ENCODE data around the gene HLA-E.
"Not testable (repeated sequence)": the region's sequence is repeated elsewhere in the genome, so short reads cannot be mapped to it uniquely, and the experiment has no call there.

Gene HLA-E

DNA sequence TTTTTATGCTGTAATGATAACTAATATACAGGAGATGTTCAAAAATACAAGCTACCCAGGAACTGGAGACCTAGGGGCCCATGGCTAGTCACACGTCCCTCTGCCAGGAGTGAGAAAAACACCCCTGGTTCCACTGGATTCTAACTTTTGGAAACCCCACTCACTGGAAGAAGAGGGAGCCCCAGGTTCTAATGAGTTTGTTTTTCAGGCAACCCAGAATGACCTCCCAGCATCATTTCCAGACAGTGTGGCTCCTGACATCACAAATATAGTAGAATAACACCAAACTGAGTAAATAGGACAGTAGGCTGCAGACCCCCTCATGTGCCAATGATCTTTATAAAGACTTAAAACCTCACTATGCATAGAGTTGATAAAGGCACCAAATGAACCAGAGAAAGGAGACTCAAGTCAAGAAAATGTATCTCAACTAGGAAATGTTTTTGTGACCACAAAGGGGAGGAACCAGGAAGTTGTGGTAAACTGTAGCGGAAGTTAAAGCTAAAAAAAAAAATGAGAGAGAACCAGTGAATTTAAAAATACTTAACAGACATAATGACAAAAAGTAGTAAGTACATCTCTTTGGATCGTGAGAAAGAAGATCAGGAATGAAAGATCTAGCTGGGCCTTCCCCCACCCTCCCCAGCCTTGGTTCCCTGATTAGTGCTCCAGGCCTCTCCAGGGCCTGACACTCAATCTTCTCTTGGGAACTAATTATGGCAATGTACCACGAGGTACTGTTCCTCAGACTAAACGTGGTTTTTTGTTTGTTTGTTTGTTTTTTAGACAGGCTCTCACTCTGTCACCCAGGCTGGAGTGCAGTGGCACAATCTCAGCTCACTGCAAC lies 19.8 kb downstream of the HLA-E start:
- peak; percentile 74 for DNase-seq

DNA sequence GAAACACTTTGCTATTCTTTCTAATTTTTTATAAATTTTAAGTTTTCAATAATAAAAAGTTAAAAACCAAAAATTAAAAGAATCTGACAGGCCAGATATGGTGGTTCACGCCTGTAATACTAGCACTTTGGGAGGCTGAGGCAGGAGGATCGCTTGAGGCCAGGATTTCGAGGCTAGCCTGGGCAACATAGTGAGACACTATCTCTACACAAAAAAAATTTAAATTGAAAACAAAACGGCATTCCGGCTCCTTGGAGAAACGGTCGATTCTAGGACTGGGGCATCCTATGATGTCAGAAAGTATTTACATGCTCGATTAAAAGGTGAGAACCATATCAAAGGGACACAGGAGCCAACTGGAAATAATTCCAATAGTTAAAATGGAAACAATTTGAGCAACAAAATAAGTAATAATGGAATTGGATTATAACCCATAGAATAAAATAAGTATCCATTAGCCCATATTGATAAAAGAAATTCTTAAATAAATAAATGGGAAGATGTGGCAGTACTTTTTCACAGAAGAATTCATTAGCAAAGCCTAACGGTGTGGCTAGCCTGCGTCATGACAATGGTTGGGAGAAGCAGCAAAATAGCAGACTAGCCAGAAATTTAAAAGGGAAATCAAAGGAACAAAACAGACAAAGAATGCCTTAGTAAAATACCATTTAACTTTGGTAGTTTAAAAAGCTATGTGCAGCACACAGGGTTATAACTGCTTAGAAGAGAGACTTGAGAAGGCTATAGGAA lies 21.3 kb downstream of the HLA-E start:
- DNase-seq, result peak; percentile 49

DNA sequence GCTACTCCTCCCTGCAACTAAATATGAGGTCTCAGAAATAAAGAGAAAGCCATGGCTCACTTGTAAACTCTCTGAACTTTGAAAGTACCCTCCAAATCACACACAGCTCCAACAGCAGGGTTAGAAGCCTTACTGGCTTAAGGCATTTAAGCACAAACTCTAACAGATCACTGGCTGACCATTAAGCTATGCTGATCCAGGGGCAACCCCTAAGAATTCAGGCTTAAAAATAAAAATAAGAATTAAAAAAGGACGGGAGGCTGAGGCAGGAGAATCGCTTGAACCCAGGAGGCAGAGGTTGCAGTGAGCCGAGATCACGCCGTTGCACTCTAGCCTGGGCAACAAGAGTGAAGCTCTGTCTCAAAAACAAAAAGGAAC lies 21.8 kb downstream of the HLA-E start:
- no peak for DNase-seq

DNA sequence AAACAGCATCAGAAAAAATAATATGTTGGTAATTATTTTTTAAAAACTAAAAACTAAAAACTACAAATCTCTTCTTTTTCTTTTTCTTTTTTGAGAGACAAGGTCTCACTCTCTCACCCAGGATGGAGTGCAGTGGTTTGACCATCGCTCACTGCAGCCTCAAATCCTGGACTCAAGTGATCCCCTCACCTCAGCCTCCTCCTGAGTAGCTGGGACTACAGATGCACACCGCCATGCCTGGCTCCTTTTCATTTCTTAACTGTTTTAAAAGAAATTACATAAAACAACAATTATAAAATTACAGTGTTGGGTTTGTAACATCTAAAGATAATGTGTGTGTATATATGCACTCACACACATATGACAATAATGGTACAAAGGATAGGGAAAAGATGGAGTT lies 24.1 kb downstream of the HLA-E start:
- no peak for DNase-seq

DNA sequence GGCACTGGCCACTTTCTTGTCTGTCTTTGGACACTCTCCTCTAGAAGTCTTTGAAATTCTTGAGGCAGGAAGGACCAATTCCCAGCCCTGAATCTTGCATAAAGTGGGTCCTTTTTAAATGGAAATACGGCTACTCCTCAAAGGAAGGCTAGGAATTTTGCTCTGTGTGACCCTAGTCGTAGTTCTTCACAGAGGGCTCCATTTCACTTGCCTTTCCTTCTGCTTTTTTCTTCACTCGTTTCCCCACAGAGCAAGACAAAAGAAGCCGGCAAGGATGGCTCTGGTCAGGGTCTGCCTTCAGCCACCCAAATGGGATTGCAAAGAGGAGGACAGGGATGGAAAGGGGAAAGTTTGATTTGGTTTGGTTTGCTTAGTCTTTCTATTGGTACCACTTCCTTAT lies 25.8 kb downstream of the HLA-E start:
- DNase-seq, result no peak

DNA sequence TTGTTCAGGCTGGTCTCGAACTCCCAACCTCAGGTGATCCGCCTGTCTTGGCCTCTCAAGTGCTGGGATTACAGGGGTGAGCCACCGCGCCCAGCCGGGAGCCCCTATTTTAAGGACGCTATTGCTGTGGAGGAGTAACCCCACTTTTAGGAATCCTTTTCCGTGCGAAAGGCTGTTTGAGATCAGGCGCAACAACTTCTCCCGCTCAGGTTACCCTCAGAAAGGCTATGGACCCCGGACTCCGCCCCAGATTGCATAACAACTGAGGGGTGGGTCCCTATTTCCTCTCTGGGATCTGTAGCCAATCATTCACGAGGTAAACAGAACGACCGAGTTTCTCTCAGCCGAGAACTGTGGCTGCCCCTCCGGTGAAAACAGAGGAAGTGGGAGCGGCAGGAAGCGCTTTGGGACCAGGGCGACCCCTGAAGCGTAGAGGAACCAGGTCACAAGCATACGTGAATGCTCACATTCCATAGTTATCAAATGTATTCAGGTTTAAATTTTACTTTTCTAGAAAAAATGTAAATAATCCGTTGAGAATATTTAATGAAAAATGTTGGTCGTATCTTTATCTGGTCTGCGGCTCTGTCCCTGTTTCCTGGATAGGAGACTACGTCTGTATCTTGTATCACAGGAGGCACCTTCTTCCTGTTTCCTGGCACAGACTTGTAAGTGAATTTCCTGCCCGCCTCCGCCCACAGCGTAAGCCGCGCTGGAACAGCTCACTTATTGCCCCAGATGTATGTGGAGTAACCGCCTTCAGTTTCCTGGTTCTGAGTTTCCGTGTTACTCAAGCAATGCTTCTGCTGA lies 26.8 kb downstream of the HLA-E start:
- peak; percentile 96 for DNase-seq

DNA sequence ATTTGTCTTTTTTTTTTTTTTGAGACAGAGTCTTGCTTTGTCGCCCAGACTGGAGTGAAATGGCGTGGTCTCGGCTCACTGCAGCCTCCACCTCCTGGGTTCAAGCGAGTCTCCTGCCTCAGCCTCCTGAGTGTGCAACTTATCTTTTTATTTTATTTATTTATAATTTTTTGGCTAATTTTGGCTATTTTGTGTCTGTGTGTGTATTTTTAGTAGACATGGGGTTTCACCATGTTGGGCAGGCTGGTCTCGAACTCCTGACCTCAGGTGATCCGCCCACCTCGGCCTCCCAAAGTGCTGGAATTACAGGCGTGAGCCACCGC lies 27.4 kb downstream of the HLA-E start:
- not testable (repeated sequence) for DNase-seq

DNA sequence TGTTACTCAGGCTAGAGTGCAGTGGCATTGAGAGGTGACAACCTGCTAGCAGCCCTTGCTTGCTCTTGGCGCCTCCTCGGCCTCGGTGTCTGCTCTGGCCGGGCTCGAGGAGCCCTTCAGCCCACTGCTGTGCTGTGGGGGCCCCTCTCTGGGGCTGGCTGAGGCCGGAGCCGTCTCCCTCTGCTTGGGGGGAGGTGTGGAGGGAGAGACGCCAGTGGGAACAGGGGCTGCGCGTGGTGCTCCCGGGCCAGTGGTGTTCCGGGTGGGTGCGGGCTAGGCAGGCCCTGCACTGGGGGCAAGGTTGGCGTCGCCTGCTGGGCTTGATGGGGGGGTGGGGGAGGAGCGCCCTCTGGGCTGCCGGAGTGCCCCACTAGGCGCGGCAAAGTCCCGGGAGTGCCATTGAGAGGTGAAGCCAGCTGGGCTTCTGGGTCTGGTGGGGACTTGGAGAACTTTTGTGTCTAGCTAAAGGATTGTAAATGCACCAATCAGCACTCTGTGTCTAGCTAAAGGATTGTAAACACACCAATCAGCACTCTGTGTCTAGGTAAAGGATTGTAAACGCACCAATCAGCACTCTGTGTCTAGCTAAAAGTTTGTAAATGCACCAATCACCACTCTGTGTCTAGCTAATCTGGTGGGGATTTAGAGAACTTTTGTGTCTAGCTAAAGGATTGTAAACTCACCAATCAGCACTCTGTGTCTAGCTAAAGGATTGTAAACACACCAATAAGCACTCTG lies 28.6 kb downstream of the HLA-E start:
- not testable (repeated sequence) for DNase-seq

DNA sequence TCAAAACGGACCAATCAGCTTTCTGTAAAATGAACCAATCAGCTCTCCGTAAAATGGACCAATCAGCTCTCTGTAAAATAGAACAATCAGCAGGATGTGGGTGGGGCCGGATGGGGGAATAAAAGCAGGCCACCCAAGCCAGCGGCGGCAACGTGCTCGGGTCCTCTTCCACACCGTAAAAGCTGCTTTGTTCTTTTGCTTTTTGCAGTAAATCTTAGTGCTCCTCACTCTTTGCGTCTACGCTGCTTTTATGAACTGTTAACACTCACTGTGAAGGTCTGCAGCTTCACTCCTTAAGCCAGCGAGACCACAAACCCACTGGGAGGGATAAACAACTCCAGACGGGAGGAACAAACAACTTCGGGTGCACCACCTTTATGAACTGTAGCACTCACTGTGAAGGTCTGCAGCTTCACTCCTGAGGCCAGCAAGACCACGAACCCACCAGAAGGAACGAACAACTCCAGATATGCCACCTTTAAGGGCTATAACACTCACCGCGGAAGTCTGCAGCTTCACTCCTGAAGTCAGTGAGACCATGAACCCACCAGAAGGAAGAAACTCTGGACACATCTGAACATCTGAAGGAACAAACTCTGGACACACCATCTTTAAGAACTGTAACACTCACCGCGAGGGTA lies 29.3 kb downstream of the HLA-E start:
- not testable (repeated sequence) for DNase-seq

DNA sequence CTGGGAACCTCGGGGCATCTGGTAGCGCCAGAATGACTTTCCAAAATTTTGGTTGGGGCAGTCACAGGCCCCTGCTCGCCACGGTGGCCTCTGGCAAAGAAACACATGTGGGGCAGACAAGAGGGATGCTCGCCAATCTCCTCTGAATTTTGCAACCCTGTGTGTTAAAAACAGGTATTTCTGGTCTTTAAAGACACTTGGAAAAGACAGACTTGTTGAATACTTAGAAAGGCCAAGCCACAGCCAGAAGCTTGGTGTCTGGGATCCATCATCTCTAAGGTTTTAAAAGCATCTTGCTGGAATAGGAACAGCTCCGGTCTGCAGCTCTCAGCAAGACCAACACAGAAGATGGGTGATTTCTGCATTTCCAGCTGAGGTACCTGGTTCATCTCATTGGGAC lies 31.2 kb downstream of the HLA-E start:
- no peak for DNase-seq

DNA sequence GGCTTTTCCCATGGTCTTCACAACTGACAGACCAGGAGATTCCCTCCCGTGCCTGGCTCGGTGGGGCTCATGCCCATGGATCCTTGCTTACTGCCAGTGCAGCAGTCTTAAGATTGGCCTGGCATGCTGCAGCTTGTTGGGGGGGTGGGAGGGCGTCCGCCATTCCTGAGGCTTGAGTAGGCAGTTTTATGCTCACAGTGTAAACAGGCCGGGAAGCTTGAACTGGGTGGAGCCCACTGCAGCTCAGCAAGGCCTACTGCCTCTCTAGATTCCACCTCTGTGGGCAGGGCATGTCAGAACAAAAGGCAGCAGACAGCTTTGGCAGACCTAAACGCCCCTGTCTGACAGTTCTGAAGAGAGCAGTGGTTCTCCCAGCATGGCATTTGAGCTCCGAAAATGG lies 31.8 kb downstream of the HLA-E start:
- not testable (repeated sequence) for DNase-seq

DNA sequence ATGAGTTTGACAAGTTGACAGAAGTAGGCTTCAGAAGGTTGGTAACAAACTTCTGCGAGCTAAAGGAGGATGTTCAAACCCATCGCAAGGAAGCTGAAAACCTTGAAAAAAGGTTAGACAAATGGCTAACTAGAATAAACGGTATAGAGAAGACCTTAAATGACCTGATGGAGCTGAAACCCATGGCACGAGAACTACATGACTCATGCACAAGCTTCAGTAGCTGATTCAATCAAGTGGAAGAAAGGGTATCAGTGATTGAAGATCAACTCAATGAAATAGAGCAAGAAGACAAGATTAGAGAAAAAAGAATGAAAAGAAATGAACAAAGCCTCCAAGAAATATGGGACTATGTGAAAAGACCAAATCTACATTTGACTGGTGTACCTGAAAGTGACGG lies 32.6 kb downstream of the HLA-E start:
- not testable (repeated sequence) for DNase-seq

DNA sequence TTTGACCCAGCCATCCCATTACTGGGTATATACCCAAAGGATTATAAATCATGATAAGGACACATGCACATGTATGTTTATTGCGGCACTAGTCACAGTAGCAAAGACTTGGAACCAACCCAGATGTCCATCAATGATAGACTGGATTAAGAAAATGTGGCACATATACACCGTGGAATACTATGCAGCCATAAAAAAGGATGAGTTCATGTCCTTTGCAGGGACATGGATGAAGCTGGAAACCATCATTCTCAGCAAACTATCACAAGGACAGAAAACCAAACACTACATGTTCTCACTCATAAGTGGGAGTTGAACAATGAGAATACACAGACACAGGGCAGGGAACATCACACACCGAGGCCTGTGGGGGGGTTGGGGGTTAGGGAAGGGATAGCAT lies 37.1 kb downstream of the HLA-E start:
- not testable (repeated sequence) for DNase-seq

DNA sequence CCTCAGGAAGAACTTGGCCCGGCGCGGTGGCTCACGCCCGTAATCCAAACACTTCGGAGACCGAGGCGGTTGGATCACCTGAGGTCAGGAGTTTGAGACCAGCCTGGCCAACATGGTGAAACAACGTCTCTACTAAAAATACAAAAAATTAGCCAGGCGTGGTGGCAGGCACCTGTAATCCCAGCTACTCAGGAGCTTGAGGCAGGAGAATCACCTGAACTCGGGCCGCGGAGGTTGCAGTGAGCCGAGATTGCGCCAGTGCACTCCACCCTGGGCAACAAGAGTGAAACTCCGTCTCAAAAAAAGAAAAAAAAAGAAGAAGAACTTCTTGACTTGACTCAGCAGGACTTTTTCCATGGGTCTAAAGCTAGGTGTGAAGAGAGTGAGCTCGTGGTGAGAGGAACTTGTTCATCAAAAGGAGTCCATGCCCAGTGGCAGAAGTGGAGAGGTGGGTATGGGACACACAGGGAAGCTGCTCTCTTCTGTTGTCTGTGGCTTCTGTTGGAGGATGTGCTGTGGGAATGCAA lies 40.1 kb downstream of the HLA-E start:
- DNase-seq, result peak; percentile 80

DNA sequence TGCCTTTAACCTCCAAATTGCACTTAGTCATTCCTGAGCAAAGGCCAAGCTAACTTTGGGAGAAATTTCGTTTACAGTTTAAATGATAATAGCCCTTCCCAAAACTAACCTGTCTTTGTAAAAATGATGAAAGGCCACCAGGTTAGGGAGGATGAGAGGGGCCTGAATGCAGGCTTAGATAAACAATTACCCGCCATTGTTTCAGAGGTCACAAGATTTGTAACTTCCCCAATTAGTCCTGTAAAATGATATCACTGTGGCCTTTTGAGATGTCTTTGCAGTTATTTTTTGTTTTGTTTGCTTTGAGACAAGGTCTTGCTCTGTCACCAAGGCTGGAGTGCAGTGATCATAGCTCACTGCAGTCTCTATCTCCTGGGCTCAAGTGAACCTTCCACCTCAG lies 40.7 kb downstream of the HLA-E start:
- DNase-seq, result no peak

DNA sequence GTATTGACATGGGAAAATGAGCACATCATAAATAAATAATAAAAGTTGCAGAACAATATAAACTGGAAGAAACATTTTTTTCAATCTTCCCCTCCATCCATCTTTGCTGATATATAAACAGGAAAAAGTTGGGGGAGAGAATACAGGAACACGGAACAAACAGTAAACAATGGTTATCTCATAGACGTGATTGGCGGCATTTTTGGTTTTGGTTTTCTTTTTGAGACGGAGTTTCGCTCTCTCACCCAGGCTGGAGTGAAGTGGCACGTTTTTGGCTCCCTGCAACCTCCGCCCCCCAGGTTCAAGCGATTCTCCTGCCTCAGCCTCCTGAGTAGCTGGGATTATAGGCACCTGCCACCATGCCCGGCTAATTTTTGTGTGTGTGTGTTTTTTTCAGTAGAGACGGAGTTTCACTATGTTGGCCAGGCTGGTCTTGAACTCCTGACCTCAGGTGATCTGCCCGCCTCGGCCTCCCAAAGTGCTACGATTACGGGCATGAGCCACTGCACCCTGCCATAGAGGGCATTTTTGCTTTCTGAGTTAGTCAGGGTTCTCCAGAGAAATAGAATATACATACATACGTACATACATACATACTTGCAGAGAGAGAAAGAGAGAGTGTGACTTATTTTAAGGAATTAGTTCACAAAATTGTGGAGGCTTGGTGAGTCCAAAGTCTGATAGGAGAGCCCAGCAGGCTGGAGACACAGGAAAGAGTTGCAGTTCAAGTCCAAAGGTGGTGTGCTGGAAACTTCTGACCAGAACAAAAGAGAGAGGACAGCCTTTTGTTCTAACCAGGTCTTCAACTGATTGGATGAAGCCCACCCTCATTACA lies 44.4 kb downstream of the HLA-E start:
- no peak for DNase-seq

DNA sequence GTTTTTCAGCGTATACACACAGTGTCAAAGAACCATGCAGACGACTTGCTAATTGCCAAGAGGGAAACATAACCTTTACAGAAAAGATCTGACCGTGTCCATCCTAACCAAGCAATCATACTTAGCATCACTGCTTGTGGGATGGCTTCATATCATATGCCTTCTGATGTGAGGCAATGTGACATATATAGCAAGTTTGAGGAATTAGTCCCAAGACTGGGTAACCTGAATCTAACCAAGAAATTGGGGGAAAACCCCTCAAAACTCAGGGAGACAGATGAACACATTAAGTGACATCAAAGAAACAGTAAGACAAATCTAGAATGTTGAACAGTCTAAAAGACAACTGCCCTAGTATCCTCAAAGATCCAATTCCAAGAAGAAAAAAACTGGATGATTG lies 48.6 kb downstream of the HLA-E start:
- DNase-seq, result no peak

DNA sequence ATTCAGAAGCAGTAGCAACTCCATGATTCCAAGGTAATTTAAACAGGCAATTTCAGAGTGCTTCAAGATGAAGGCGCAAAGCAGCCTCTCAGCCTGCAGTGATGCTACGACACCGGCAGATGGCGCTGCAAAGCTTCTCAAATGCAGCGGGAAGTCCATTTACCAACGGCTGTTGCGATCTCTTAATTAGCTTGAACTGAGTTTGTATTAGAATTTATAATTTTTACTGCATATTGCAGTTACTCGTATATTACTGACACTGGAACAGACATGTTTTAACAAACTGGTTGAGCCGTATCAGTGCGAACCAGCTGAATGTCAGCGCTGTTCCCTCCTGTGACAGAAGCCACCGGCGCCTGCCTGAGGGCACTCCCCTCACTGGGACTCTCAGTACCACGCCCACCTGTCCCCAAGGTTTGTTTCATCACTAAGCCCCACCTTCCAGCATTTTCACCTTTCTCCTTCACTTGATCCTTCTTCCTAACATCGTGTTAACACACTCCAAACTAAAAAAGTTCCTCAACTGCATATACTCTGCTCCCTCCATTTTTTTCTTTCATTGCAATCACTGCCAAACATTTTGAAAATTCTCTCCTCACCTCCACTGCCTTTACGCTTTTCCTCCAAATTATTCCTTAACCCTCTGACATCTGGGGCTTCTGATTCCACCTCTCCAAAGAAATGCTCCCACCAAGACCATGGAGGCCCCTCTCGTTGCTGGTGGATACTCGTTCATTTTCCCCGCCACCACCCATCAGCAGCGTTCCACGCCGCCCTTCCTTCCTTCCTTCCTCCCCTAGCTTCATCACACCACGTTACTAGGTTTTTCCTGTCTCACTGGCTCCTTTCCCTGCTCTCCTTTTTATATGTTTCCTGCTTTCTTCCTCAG lies 52.5 kb downstream of the HLA-E start:
- DNase-seq, result peak; percentile 93

DNA sequence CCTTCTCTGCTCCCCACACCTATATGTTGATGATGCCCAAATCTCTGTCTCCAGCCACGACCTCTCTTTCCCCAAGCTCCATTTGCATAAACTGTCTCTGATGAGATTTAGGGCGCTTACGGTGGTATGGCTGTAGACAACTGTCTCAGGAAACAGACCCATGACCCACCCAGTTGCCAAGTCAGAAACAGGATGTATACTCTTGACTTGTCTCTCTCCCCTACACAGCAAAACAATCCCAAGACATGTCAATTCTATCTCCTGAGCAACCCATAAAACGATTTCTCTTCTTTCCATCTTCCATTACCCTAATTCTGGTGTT lies 53.1 kb downstream of the HLA-E start:
- no peak for DNase-seq

DNA sequence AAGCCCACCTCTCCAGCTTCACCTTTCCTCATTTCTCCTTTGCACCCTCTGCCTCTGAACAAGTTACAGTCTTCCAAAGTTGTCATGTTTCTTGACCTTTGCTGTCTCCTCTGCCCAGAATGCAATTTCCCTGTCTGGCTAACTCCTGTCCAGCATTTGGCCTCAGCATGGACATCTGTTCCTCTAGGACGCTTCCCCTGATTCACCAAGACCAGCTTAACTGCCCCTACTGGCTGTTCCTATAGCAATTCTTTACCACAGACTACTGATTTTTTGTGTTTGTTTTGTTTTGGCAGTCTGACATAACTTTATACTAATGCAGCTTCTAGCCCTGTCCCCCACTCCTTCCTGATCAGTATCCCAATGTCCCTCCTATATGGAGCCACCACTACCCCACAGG lies 53.6 kb downstream of the HLA-E start:
- DNase-seq, result no peak
